Measurements from ENCODE around the gene ZNF804A. TPM values are rescaled to one million over a fixed set of nuclear protein-coding genes. Genes with fewer than 3 reads are reported as not detected.

Gene ZNF804A
- total and polyA plus RNA-seq, 7 donors = 0.14 to 1.1 (median 0.31) TPM; not detected in 2

DNA sequence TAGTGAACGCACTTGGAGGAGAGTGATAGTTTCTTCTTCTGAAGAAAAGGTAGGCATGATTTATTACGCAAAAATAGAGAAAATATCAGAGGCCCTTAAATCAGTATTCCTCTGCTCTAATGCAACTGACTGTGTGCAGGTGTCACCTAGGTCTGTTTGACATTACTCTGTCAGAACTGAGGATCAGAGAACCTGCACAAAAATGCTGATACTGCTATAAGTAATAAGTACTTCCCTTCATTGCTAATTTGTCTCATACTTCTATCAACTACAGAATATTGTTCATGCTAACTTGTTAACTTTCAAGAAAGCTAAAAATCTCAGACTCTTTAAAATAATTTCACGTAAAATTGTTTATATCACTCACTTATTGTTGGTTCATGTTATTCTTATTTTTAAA lies 358.5 kb downstream of the ZNF804A start:
- intact Hi-C loops (cut with DNase I) = no loop called here
- TF ChIP-seq, protein P1, sequence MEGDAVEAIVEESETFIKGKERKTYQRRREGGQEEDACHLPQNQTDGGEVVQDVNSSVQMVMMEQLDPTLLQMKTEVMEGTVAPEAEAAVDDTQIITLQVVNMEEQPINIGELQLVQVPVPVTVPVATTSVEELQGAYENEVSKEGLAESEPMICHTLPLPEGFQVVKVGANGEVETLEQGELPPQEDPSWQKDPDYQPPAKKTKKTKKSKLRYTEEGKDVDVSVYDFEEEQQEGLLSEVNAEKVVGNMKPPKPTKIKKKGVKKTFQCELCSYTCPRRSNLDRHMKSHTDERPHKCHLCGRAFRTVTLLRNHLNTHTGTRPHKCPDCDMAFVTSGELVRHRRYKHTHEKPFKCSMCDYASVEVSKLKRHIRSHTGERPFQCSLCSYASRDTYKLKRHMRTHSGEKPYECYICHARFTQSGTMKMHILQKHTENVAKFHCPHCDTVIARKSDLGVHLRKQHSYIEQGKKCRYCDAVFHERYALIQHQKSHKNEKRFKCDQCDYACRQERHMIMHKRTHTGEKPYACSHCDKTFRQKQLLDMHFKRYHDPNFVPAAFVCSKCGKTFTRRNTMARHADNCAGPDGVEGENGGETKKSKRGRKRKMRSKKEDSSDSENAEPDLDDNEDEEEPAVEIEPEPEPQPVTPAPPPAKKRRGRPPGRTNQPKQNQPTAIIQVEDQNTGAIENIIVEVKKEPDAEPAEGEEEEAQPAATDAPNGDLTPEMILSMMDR (IDR thresholded peaks at IDR 0.05) = no peak
- TF ChIP-seq POLR2AphosphoS5 (IDR thresholded peaks at IDR 0.05) (no peak), EP300 (IDR thresholded peaks at IDR 0.05) (no peak), POLR2A (IDR thresholded peaks at IDR 0.05) (no peak)
- no peaks in the 10 kb centered on the region for H3K4me1 ChIP-seq
- H3K9me3 ChIP-seq = no peaks in the 10 kb centered on the region
- DNase-seq = no peak
- 90 to 93% methylated on average over 3 of the region's 3 CpGs for WGBS, 2 donors
- no peaks in the 10 kb centered on the region for H3K36me3 ChIP-seq
- H3K27ac ChIP-seq = no peak overlapping the region
- H3K4me3 ChIP-seq = no peak overlapping the region
- no peaks in the 10 kb centered on the region for H3K27me3 ChIP-seq

DNA sequence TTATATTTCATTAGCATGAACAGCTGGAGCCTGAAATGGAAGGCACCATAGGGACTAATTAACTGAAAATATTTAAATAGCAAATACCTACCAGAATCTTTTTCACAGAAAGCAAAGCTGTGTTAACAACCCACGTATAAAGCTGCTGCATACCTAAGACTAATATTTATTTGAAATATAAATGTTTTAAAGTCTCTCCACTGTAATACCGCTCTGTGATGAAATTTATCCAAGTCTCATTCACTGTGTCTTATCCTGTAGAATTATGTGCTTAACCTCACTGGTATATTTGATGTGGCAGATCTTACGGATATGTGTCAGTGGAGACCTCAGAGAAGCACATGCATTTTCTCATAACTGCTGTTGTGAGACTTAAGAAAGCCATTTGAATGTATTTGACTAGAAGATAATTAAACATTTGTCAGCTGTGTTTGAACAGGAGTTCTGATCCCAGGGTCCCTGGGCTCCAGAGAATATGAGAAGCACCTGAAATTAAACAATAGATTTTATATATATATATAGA lies 373.3 kb downstream of the ZNF804A start:
- 82 to 88% methylated on average over 3 of the region's 3 CpGs for WGBS, 2 donors
- H3K36me3 ChIP-seq = no peaks in the 10 kb centered on the region
- no peak for DNase-seq
- intact Hi-C loops (cut with DNase I) = no loop called here
- peaks cover 0 to 3% (median 0%) of the 10 kb centered on the region in 4 donors for H3K9me3 ChIP-seq
- H3K4me3 ChIP-seq = no peak overlapping the region
- no peaks in the 10 kb centered on the region for H3K4me1 ChIP-seq
- no peak overlapping the region for H3K27ac ChIP-seq
- no peak for TF ChIP-seq POLR2A (IDR thresholded peaks at IDR 0.05)
- no peak for TF ChIP-seq EP300 (IDR thresholded peaks at IDR 0.05)
- TF ChIP-seq POLR2AphosphoS5 (IDR thresholded peaks at IDR 0.05) = no peak
- TF ChIP-seq, protein P1 (IDR thresholded peaks at IDR 0.05) = no peak
- H3K27me3 ChIP-seq = no peaks in the 10 kb centered on the region
